ENCODE results near the gene TEX52.

DNA sequence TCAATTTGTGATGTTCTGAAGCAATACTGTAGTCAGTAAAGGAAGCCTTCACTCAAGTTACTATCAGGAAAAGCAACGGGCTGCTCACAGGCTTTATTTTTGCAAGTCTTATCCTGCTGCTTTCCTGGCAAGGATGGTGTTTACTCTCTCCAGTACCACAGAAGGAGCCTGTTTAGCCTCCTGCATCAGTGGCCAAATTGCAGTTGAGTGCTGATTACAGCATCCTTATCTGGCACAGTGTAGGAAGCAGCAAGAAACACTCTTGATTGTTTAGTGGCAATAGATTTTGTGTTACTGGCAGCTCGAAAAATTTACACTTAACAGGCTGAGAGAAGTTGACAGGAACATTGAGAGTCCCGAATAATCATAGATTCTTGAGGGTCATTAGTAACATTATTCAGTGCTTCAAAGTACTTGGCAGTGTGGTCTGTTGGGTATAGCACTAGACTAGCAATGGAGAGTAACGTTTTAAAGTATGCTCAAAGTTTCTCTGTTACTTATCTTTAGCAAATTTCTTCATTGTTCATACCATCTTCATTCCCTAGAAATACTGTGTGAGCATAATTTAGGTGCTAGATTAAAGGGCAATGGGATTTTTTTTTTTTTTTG is 45.5 kb upstream of the TEX52 start:
- TF ChIP-seq, protein P1, sequence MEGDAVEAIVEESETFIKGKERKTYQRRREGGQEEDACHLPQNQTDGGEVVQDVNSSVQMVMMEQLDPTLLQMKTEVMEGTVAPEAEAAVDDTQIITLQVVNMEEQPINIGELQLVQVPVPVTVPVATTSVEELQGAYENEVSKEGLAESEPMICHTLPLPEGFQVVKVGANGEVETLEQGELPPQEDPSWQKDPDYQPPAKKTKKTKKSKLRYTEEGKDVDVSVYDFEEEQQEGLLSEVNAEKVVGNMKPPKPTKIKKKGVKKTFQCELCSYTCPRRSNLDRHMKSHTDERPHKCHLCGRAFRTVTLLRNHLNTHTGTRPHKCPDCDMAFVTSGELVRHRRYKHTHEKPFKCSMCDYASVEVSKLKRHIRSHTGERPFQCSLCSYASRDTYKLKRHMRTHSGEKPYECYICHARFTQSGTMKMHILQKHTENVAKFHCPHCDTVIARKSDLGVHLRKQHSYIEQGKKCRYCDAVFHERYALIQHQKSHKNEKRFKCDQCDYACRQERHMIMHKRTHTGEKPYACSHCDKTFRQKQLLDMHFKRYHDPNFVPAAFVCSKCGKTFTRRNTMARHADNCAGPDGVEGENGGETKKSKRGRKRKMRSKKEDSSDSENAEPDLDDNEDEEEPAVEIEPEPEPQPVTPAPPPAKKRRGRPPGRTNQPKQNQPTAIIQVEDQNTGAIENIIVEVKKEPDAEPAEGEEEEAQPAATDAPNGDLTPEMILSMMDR (IDR thresholded peaks at IDR 0.05; ENCODE audit: low read depth, low read length, missing input control), result no peak
- TF ChIP-seq, protein P2, sequence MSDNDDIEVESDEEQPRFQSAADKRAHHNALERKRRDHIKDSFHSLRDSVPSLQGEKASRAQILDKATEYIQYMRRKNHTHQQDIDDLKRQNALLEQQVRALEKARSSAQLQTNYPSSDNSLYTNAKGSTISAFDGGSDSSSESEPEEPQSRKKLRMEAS (IDR thresholded peaks at IDR 0.05), result no peak
- TF ChIP-seq RAD21 (IDR thresholded peaks at IDR 0.05), result no peak
- TF ChIP-seq, protein P3, sequence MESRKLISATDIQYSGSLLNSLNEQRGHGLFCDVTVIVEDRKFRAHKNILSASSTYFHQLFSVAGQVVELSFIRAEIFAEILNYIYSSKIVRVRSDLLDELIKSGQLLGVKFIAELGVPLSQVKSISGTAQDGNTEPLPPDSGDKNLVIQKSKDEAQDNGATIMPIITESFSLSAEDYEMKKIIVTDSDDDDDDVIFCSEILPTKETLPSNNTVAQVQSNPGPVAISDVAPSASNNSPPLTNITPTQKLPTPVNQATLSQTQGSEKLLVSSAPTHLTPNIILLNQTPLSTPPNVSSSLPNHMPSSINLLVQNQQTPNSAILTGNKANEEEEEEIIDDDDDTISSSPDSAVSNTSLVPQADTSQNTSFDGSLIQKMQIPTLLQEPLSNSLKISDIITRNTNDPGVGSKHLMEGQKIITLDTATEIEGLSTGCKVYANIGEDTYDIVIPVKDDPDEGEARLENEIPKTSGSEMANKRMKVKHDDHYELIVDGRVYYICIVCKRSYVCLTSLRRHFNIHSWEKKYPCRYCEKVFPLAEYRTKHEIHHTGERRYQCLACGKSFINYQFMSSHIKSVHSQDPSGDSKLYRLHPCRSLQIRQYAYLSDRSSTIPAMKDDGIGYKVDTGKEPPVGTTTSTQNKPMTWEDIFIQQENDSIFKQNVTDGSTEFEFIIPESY (IDR thresholded peaks at IDR 0.05), result no peak
- no peak for TF ChIP-seq YY1 (IDR thresholded peaks at IDR 0.05)
- no peak for TF ChIP-seq TAF1 (conservative IDR thresholded peaks at IDR 0.05)
- TF ChIP-seq SP1 (IDR thresholded peaks at IDR 0.05), result no peak
- TF ChIP-seq FOXA2 (IDR thresholded peaks at IDR 0.05), result no peak
- TF ChIP-seq, protein P4, sequence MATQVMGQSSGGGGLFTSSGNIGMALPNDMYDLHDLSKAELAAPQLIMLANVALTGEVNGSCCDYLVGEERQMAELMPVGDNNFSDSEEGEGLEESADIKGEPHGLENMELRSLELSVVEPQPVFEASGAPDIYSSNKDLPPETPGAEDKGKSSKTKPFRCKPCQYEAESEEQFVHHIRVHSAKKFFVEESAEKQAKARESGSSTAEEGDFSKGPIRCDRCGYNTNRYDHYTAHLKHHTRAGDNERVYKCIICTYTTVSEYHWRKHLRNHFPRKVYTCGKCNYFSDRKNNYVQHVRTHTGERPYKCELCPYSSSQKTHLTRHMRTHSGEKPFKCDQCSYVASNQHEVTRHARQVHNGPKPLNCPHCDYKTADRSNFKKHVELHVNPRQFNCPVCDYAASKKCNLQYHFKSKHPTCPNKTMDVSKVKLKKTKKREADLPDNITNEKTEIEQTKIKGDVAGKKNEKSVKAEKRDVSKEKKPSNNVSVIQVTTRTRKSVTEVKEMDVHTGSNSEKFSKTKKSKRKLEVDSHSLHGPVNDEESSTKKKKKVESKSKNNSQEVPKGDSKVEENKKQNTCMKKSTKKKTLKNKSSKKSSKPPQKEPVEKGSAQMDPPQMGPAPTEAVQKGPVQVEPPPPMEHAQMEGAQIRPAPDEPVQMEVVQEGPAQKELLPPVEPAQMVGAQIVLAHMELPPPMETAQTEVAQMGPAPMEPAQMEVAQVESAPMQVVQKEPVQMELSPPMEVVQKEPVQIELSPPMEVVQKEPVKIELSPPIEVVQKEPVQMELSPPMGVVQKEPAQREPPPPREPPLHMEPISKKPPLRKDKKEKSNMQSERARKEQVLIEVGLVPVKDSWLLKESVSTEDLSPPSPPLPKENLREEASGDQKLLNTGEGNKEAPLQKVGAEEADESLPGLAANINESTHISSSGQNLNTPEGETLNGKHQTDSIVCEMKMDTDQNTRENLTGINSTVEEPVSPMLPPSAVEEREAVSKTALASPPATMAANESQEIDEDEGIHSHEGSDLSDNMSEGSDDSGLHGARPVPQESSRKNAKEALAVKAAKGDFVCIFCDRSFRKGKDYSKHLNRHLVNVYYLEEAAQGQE (IDR thresholded peaks at IDR 0.05), result no peak

Data from liver (tissue), 3 donors.